ENCODE measurements around the gene SLC39A10.
"Not testable (repeated sequence)": the region's sequence is repeated elsewhere in the genome, so short reads cannot be mapped to it uniquely, and the experiment has no call there.

SLC39A10 gene

GRCh38 chr2:195645413-195645812 lies 11.6 kb upstream of the SLC39A10 start:
- DNase-seq: no peak

GRCh38 chr2:195646424-195646823 lies 10.6 kb upstream of the SLC39A10 start:
- DNase-seq: no peak

GRCh38 chr2:195647302-195647701 lies 9.7 kb upstream of the SLC39A10 start:
- DNase-seq: no peak

- not testable (repeated sequence) for DNase-seq
These were observed 8.7 kb upstream of the SLC39A10 start for GRCh38 chr2:195648370-195648769.

DNA sequence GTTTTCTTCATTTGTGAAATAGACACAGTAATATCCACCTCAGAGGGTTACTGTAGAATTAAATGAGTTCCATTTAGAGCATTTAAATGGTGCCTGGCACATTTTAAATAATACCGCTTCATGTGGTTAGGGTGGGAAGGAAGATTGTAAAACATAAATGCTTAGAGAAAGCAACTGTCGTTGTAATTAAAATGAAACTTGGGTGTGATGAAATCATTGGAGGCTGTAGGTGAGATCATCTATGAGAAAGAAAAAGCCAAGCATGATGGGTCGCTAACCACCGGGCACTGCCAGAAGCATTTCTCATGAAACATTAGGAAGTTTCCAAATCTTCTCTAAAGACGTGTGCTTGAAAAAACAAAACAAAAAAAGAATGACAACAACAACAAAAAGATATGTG lies 8.2 kb upstream of the SLC39A10 start:
- DNase-seq: peak in 1 of 5 donors; percentile 31

GRCh38 chr2:195649629-195650190 lies 7.3 kb upstream of the SLC39A10 start:
- DNase-seq: no peak

DNA sequence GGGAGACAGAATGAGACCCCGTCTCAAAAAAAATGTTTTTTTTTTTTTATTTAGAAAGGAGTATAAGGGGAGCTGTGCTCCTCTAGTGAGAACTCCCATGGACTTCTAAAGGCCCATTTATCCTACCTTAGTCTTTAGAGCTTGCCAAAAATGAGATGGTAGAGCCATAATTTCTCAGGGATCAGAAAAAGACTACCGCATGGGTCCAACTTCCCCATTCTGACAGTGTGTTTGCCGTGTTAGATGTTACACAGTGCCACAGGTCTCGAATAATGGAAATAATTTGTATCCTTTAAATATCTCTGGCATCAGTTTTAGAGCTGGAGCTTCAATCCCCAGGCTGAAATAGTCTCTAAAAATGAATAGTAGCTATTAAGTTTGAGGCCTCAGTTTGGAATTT lies 6.0 kb upstream of the SLC39A10 start:
- no peak for DNase-seq

DNA sequence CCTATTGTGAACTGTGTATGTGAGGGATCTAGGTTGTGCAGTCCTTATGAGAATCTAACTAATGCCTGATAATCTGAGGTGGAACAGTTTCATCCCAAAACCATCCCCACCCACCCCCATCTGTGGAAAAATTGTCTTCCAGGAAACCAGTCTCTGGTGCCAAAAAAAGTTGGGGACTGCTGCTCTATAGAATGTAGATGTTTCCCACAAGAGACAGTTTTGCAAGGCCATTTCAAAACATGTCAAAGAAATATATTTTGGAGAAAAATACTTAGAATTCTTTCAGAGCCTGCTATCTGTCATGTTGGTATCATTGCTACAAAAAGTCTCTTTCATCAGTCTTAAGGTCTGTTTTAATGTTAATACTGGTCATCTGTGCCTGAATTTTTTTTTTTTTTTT lies 4.1 kb upstream of the SLC39A10 start:
- DNase-seq: no peak

DNA sequence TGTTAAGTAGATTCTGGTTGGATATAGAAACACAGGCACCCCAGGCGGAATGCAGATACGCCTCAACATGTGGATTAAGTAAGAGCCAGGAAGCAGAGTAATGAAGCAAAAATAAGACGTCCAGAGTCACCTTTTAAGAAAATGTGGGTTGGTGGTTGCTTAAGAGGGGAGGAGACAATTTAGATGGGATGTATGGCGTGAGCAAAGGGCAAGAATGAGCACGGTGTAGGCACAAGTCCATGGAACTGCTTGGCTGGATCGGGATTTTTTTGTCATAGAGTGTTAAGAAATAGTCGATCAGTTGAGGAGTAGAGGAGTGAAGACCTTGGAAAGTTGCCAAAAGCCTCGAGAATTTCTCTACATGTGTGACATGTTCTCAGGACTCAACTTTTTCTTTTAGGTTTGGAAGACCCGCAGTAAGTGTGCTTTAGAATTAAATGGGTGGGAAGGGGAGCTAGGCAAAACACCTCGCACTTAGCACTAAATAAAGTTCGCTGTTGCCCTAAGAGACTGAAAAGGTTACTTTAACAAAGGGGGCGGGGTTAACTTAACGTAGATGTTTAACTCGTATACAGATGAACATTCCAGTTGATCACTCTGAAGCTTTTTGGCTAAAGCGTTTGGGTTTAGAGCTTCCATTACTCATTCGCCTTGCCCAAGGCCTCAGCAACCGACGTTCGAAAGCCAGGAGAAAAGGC lies 716 bp upstream of the SLC39A10 start:
- DNase-seq: no peak

DNA sequence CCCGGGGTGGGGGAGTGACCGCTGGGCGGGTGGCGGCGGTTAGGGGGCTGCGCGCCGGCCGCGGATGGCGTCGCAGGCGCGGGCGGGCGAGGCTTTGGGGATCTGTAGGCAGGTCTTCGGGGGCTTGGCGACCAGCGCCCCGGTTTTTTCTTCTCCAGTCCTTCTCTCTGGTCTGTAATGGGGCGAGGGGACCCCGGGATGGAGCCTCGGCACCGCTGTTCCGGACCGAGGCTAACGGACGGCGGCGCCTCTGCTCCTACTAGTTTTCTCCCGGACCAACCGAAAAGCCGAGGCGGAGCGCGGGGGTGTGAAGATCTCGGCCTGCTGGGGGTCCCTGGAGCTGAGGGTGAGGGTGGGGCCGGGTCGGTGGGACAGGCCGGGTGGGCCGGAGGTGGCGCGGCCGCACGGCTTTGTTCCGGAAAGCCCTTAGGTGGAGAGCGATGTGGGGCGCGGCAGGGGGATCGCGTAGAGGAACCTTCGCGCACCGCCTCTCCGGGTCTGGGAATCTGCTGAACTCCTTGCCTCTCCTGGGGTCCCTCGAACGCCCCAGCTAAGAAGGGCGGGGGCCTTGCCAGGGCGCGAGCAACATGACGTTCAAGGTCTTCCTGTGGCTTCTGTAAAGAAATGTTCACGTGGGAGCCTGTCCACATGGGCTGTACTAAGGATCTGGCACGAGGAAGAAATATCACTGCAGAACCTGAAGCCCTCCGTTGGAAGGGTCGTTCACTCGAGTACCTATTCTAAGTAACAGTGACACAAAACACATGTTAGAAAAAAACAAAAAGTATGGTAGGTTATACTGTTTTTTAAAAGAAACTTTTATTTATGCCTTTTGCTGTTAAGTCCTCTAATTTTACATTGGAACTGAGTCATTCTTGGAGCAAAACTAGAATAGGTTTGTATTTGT lies 861 bp downstream of the SLC39A10 start:
- DNase-seq: peak; percentile 31 to 86 (median 51)

- peak in 3 of 5 donors; percentile 6 to 62 (median 32) for DNase-seq
These were observed 1.5 kb downstream of the SLC39A10 start for GRCh38 chr2:195658541-195658890.

GRCh38 chr2:195659114-195659513 lies 2.1 kb downstream of the SLC39A10 start:
- DNase-seq: peak in 2 of 5 donors; percentile 17 to 83

GRCh38 chr2:195659982-195660890 lies 3.2 kb downstream of the SLC39A10 start:
- DNase-seq: peak; percentile 40 to 81 (median 72)

GRCh38 chr2:195662138-195662537 lies 5.1 kb downstream of the SLC39A10 start:
- no peak for DNase-seq

DNA sequence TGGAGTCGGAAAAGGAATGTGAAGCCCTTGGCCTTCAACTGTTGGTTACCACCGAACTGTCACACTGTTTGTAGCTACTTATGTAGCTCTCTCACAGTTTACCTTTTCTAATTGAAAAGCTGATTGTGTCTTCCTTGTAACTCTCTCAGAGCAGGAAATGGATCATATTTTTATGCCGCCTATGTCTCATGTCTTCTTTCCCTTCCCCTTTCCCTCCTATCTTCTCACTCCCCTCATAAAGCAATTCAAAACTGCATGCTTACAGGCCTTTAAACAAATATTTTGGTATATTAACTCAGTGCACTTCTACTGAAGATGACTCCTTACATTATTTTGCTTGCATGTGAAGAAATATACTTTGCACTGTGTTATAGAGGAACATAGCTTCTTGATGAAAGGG lies 6.0 kb downstream of the SLC39A10 start:
- no peak for DNase-seq

DNA sequence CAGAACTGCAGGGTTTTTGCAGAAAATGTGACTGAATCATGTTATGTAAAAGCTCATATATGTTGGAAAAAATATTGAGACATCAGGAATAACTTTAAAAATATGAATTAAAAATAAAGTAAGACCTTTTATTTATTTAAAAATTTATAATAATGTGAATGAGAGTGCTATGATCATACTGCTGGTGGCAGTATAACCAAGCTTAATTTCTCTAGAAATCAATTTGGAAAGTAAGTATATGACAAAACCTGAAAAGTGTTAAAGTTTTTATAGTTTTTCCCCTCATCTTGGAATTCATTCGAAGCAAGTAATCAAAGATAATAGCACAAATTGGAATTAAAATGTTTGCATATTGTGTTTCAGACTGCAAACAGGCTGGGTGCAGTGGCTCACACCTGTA lies 7.5 kb downstream of the SLC39A10 start:
- no peak for DNase-seq

- not testable (repeated sequence) for DNase-seq
These were observed 8.1 kb downstream of the SLC39A10 start for GRCh38 chr2:195665153-195665552.

DNA sequence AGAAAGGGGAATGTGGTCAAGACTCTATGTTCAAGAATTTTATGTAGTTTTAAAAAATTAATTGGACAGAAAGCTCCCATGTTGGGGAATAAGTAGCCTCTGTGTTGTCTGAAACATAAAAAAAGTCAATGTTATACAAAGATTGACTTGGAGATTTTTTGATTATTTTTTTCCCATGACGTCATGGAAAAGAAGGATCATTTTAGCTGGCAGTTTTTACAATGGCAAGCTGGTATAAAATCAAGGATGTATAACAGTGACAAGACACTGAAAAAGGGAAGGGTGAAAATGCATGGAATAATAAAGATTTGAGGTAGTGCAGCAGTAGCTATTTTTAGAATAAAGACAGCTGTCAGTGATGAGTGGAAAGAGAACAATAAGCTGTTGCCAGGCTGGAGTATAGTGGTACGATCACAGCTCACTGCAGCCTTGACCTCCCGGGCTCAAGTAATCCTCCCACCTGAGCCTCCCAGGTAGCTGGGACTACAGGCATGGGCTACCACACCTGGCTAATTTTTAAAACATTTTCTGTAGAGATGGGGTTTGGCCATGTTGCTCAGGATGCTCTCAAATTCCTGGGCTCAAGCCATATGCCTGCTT lies 9.2 kb downstream of the SLC39A10 start:
- no peak for DNase-seq

- no peak for DNase-seq
These were observed 10.9 kb downstream of the SLC39A10 start for GRCh38 chr2:195667974-195668373.

DNA sequence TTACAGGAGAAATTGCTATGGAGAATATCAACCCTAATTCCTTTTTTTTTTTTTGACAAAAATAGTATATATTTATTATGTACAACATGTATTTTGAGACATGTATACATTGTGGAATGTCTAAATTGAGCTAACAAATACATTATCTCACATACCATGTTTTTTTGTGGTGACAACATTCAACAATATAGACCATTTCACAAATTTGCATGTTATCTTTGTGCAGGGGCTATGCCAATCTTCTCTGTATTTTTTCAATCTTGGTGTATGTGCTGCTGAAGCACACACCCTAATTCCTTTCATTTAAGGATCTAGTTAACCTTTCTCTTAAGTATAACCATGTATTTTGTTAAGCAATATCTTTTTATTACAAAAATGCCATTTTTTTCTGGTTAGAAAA lies 13.2 kb downstream of the SLC39A10 start:
- DNase-seq: no peak

- no peak for DNase-seq
These were observed 14.5 kb downstream of the SLC39A10 start for GRCh38 chr2:195671563-195671962.

GRCh38 chr2:195672674-195673073 lies 15.6 kb downstream of the SLC39A10 start:
- DNase-seq: no peak
